Trophoblast cell (in vitro differentiated cells and primary cell): ENCODE measurements around the gene RGS14.

Source experiments
- DNase-seq, 2 donors: peaks; one replicate each; pipeline ENCODE4 v3.0.0-alpha.2; 2016
- H2AFZ ChIP-seq: 2 replicates; pipeline ENCODE4 v1.6.1; 2013; ENCODE audit warnings: low read length, moderate library complexity, mild to moderate bottlenecking; ENCODE audit not compliant: insufficient read depth, poor library complexity
- H2AK5ac ChIP-seq: 2 replicates; pipeline ENCODE4 v1.6.1; 2013; ENCODE audit warnings: mild to moderate bottlenecking, low read length
- H2BK120ac ChIP-seq: 2 replicates; pipeline ENCODE4 v1.6.1; 2013; ENCODE audit warnings: low read length, mild to moderate bottlenecking, moderate library complexity; ENCODE audit not compliant: insufficient read depth, poor library complexity
- H2BK12ac ChIP-seq: 2 replicates; pipeline ENCODE4 v1.6.1; 2013; ENCODE audit warnings: mild to moderate bottlenecking, low read length, moderate library complexity
- H2BK5ac ChIP-seq: 2 replicates; pipeline ENCODE4 v1.6.1; 2013; ENCODE audit warnings: low read length, low read depth, moderate library complexity, mild to moderate bottlenecking; ENCODE audit not compliant: poor library complexity
- H3K14ac ChIP-seq: 2 replicates; pipeline ENCODE4 v1.6.1; 2013; ENCODE audit warnings: mild to moderate bottlenecking, low read length
- H3K18ac ChIP-seq: 2 replicates; pipeline ENCODE4 v1.6.1; 2013; ENCODE audit warnings: mild to moderate bottlenecking, low read length
- H3K23ac ChIP-seq: 2 replicates; pipeline ENCODE4 v1.6.1; 2013; ENCODE audit warnings: low read length
- H3K27ac ChIP-seq: 2 replicates; pipeline ENCODE4 v1.5.1; 2013; ENCODE audit warnings: low read depth, mild to moderate bottlenecking, inconsistent platforms, low read length, moderate library complexity
- H3K27me3 ChIP-seq: 2 replicates; pipeline ENCODE4 v1.6.1; 2013; ENCODE audit warnings: inconsistent platforms, mild to moderate bottlenecking, low read length, moderate library complexity; ENCODE audit not compliant: insufficient read depth
- H3K36me3 ChIP-seq, 2 experiments: 1 replicate in 1 of 2; 2 replicates in 1 of 2; pipeline ENCODE4 v1.6.1; 2013; ENCODE audit warnings: low read length in 2 of 2, mild to moderate bottlenecking in 2 of 2, moderate library complexity in 1 of 2; ENCODE audit not compliant: insufficient read depth in 2 of 2, control insufficient read depth in 1 of 2
- H3K4ac ChIP-seq: 2 replicates; pipeline ENCODE4 v1.6.1; 2013; ENCODE audit warnings: low read depth, mild to moderate bottlenecking, low read length, moderate library complexity
- H3K4me1 ChIP-seq, 2 experiments: 1 replicate in 1 of 2; 2 replicates in 1 of 2; pipeline ENCODE4 v1.6.1; 2013; ENCODE audit warnings: low read length in 2 of 2, mild to moderate bottlenecking in 2 of 2, moderate library complexity in 1 of 2; ENCODE audit not compliant: insufficient read depth in 2 of 2, control insufficient read depth in 1 of 2
- H3K4me2 ChIP-seq: 2 replicates; pipeline ENCODE4 v1.6.1; 2013; ENCODE audit warnings: inconsistent platforms, mild to moderate bottlenecking, low read length, moderate library complexity
- H3K4me3 ChIP-seq: 2 replicates; pipeline ENCODE4 v1.5.1; 2013; ENCODE audit warnings: mild to moderate bottlenecking, low read depth, low read length, inconsistent platforms
- H3K79me1 ChIP-seq: one replicate; pipeline ENCODE4 v1.6.1; 2013; ENCODE audit warnings: low read length
- H3K79me2 ChIP-seq: 2 replicates; pipeline ENCODE4 v1.6.1; 2013; ENCODE audit warnings: low read length, mild to moderate bottlenecking; ENCODE audit not compliant: control insufficient read depth, insufficient read depth, poor library complexity
- H3K9ac ChIP-seq: 2 replicates; pipeline ENCODE4 v1.6.1; 2013; ENCODE audit warnings: mild to moderate bottlenecking, low read length
- H3K9me3 ChIP-seq: 2 replicates; pipeline ENCODE4 v1.6.1; 2013; ENCODE audit warnings: low read depth, mild to moderate bottlenecking, control low read depth, inconsistent platforms, low read length; ENCODE audit not compliant: insufficient read depth
- H4K12ac ChIP-seq: 2 replicates; pipeline ENCODE4 v1.6.1; 2013; ENCODE audit warnings: low read depth, mild to moderate bottlenecking, low read length, moderate library complexity
- H4K8ac ChIP-seq: 2 replicates; pipeline ENCODE4 v1.6.1; 2013; ENCODE audit warnings: low read depth, mild to moderate bottlenecking, low read length, moderate library complexity
- H4K91ac ChIP-seq: one replicate; pipeline ENCODE4 v1.6.1; 2013; ENCODE audit warnings: low read depth, mild to moderate bottlenecking, low read length, moderate library complexity
- WGBS: extraction: QIAGEN DNeasy Blood & Tissue Kit; methylation state at CpG from one replicate; pipeline ENCODE4 v1.1.7; 2013; ENCODE audit warnings: missing lambda C conversion rate; ENCODE audit not compliant: insufficient read length, insufficient coverage; ENCODE audit errors: extremely low coverage; 5-methylcytosine and 5-hydroxymethylcytosine counted together

RGS14 gene

GRCh38 chr5:177354256-177354655 is 3.5 kb upstream of the RGS14 start:
- Histone ChIP-seq H3K23ac (no peak overlapping the region), H3K79me2 (peaks cover 11% of the 10 kb centered on the region), H3K4me3 (no peak overlapping the region), H2AFZ (no peak overlapping the region), H3K27ac (no peak overlapping the region), H4K12ac (no peak overlapping the region), H3K4me2 (no peak overlapping the region), H3K27me3 (no peaks in the 10 kb centered on the region), H2BK120ac (no peak overlapping the region), H2AK5ac (no peak overlapping the region), H3K14ac (no peak overlapping the region), H3K9me3 (no peaks in the 10 kb centered on the region), H4K8ac (no peak overlapping the region), H3K4me1 (peaks cover 12 to 16% of the 10 kb centered on the region in 2 experiments), H4K91ac (no peak overlapping the region), H2BK5ac (no peak overlapping the region), H3K18ac (no peak overlapping the region), H3K79me1 (peaks cover 10% of the 10 kb centered on the region), H3K4ac (no peak overlapping the region), H2BK12ac (no peak overlapping the region), H3K36me3 (no peaks in the 10 kb centered on the region), H3K9ac (no peak overlapping the region)
- WGBS = no CpG with 5 or more reads among the region's 3 CpGs
- DNase-seq = peak in 1 of 2 donors; percentile 16

- H2BK120ac ChIP-seq = no peak overlapping the region
- no peak overlapping the region for H4K91ac ChIP-seq
- H3K27ac ChIP-seq = no peak overlapping the region
- peaks cover 11% of the 10 kb centered on the region for H3K79me2 ChIP-seq
- no peak overlapping the region for H2BK5ac ChIP-seq
- no peak overlapping the region for H2AK5ac ChIP-seq
- no peak overlapping the region for H3K4me2 ChIP-seq
- H3K18ac ChIP-seq = no peak overlapping the region
- no CpG with 5 or more reads among the region's 3 CpGs for WGBS
- DNase-seq = no peak
- no peak overlapping the region for H3K9ac ChIP-seq
- no peak overlapping the region for H3K4ac ChIP-seq
- H2BK12ac ChIP-seq = no peak overlapping the region
- H3K27me3 ChIP-seq = no peaks in the 10 kb centered on the region
- H3K4me3 ChIP-seq = no peak overlapping the region
- no peaks in the 10 kb centered on the region for H3K9me3 ChIP-seq
- no peak overlapping the region for H2AFZ ChIP-seq
- no peak overlapping the region for H4K12ac ChIP-seq
- no peak overlapping the region for H4K8ac ChIP-seq
- H3K36me3 ChIP-seq = no peaks in the 10 kb centered on the region
- H3K4me1 ChIP-seq = peaks cover 12 to 16% of the 10 kb centered on the region in 2 experiments
- H3K14ac ChIP-seq = no peak overlapping the region
- no peak overlapping the region for H3K23ac ChIP-seq
- peaks cover 10% of the 10 kb centered on the region for H3K79me1 ChIP-seq
These were observed 3.0 kb upstream of the RGS14 start for GRCh38 chr5:177354711-177355110.

- Histone ChIP-seq H3K9ac (no peak overlapping the region), H3K4me3 (no peak overlapping the region), H4K8ac (no peak overlapping the region), H3K79me1 (peaks cover 10% of the 10 kb centered on the region), H2AFZ (no peak overlapping the region), H3K27ac (no peak overlapping the region), H3K9me3 (no peaks in the 10 kb centered on the region), H3K36me3 (no peaks in the 10 kb centered on the region), H3K23ac (no peak overlapping the region), H3K4ac (no peak overlapping the region), H4K12ac (no peak overlapping the region), H4K91ac (no peak overlapping the region), H3K79me2 (peaks cover 11% of the 10 kb centered on the region), H3K14ac (no peak overlapping the region), H2BK5ac (no peak overlapping the region), H2AK5ac (no peak overlapping the region), H3K18ac (no peak overlapping the region), H3K27me3 (no peaks in the 10 kb centered on the region), H2BK12ac (no peak overlapping the region), H2BK120ac (no peak overlapping the region), H3K4me1 (peaks cover 8 to 10% of the 10 kb centered on the region in 2 experiments), H3K4me2 (no peak overlapping the region)
- DNase-seq = no peak
- no CpG with 5 or more reads among the region's 1 CpG for WGBS
These were observed 2.4 kb upstream of the RGS14 start for GRCh38 chr5:177355162-177355867.

- Histone ChIP-seq H3K14ac (no peak overlapping the region), H3K36me3 (no peaks in the 10 kb centered on the region), H3K4me2 (no peak overlapping the region), H3K27ac (no peak overlapping the region), H4K91ac (no peak overlapping the region), H4K12ac (no peak overlapping the region), H3K4ac (no peak overlapping the region), H2AK5ac (no peak overlapping the region), H3K27me3 (no peaks in the 10 kb centered on the region), H3K79me1 (peaks cover 10% of the 10 kb centered on the region), H3K9me3 (no peaks in the 10 kb centered on the region), H2BK120ac (no peak overlapping the region), H3K4me3 (no peak overlapping the region), H2BK12ac (no peak overlapping the region), H2AFZ (no peak overlapping the region), H2BK5ac (no peak overlapping the region), H3K79me2 (peaks cover 9% of the 10 kb centered on the region), H3K18ac (no peak overlapping the region), H4K8ac (no peak overlapping the region), H3K9ac (no peak overlapping the region), H3K23ac (no peak overlapping the region), H3K4me1 (peaks cover 5 to 6% of the 10 kb centered on the region in 2 experiments)
- DNase-seq = no peak
- no CpG with 5 or more reads among the region's 1 CpG for WGBS
These were observed 1.9 kb upstream of the RGS14 start for GRCh38 chr5:177355868-177356168.
